Measurements from ENCODE around the gene ZNF579. TPM values are rescaled to one million over a fixed set of nuclear protein-coding genes. Genes with fewer than 3 reads are reported as not detected.

ZNF579 gene
- total RNA-seq, 2 experiments from 2014 or later, result 6.1 to 6.5 TPM

GRCh38 chr19:55606471-55606787, 25.8 kb upstream of the ZNF579 start:
- H3K9me3 Mint-ChIP-seq, result no peaks in the 10 kb centered on the region
- no peaks in the 10 kb centered on the region for H3K27me3 Mint-ChIP-seq (ENCODE audit: low read depth)
- no peak for DNase-seq
- CTCF ChIA-PET, result interaction anchor here (0.5 to 3.0 kb wide), 17 partner anchors 11 to 186 kb away, joined by 3 to 41 read pairs (median 5); partner anchors contain the start of genes NAT14, ZNF579 and ZNF784
- intact Hi-C loops (cut with micrococcal nuclease), result loop anchor here (1.0 to 10.0 kb wide), 5 partner anchors 36 to 462 kb away; partner anchors contain the start of genes ISOC2, TNNT1, U2AF2 and ZNF580
- H3K4me1 Mint-ChIP-seq (ENCODE audit: low read depth), result peaks cover 58% of the 10 kb centered on the region
- H3K4me3 Mint-ChIP-seq, result peak overlapping the region; percentile 89
- H3K36me3 Mint-ChIP-seq (ENCODE audit: low read depth), result peaks cover 21% of the 10 kb centered on the region
- peak overlapping the region; percentile 93 for H3K27ac Mint-ChIP-seq

DNA sequence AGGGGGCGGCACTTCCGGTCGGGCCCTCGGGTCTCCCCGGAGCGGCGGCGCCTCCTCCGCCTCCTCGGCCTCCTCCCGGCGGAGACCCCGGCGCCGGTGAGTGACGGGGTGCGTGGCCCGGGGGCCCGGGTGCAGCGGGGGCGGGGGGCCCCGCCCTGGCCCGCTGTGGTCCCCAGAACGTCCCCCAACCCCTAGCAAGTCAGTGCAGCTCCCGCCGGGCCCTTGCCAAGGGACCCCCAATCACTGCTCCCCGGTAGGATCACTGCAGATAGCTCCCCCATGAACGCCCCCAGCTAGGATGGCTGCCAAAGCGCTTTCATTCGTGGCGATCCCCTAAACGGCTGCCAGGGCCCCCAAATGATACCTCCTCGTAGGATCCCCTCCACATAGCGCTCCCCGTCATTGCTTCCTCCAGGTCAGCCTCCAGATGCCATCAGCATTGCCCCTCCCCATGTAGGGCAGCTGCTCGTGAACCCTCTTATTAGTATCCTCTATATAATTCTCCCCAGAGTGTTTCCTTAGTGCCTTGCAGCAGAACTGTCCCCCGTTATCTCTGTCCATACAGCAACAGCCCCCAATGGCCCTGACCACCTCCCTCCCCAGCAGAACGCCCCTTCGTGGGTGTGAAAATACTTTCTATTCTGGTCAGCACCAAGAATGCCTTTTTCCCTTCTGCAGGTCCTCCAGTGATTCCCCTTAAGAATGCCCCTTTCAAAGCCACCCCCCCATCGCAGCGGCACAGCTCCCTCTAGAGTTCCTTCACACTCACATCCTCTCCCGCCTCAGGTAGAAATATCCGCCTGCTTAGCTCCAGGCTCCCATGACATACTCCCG, 25.2 kb upstream of the ZNF579 start, which contains the start of gene ZNF865:
TSS of gene ZNF865 (plus strand) at position 11 of the 834 bp plus-strand sequence. CDS start 7,972 bp downstream, outside the sequence.
- CTCF ChIA-PET, result interaction anchor here (0.5 to 3.0 kb wide), 18 partner anchors 12 to 187 kb away, joined by 3 to 41 read pairs (median 4); partner anchors contain the start of genes NAT14, ZNF579 and ZNF784
- intact Hi-C loops (cut with micrococcal nuclease), result loop anchor here (1.0 to 10.0 kb wide), 9 partner anchors 18 to 489 kb away; partner anchors contain the start of genes ISOC2, PPP1R12C, TNNT1 and U2AF2
- H3K4me3 Mint-ChIP-seq, result peak within 1 kb of the TSS; percentile 89
- no peaks in the 10 kb centered on the region for H3K9me3 Mint-ChIP-seq
- peaks cover 58% of the 10 kb centered on the region for H3K4me1 Mint-ChIP-seq (ENCODE audit: low read depth)
- peaks cover 21% of the 10 kb centered on the region for H3K36me3 Mint-ChIP-seq (ENCODE audit: low read depth)
- H3K27ac Mint-ChIP-seq, result peak within 1 kb of the TSS; percentile 96
- H3K27me3 Mint-ChIP-seq (ENCODE audit: low read depth), result no peaks in the 10 kb centered on the region
- DNase-seq, result peak; percentile 89

GRCh38 chr19:55605207-55605636, 24.6 kb upstream of the ZNF579 start:
- intact Hi-C loops (cut with micrococcal nuclease), result loop anchor here (1.0 to 10.0 kb wide), 6 partner anchors 19 to 488 kb away; partner anchors contain the start of genes PPP1R12C, TNNT1, ZNF580 and ZNF581
- Mint-ChIP-seq H3K27ac (peak overlapping the region; percentile 96), H3K27me3 (ENCODE audit: low read depth) (no peaks in the 10 kb centered on the region), H3K4me1 (ENCODE audit: low read depth) (peaks cover 52% of the 10 kb centered on the region), H3K36me3 (ENCODE audit: low read depth) (peaks cover 21% of the 10 kb centered on the region), H3K4me3 (peak overlapping the region; percentile 86), H3K9me3 (no peaks in the 10 kb centered on the region)
- CTCF ChIA-PET, result interaction anchor here (0.7 to 3.0 kb wide), 11 partner anchors 14 to 137 kb away, joined by 3 to 41 read pairs (median 6); partner anchors contain the start of genes NAT14, ZNF579 and ZNF784
- DNase-seq, result peak; percentile 100

- Mint-ChIP-seq H3K4me3 (peak overlapping the region; percentile 86), H3K27me3 (ENCODE audit: low read depth) (no peaks in the 10 kb centered on the region), H3K27ac (peak overlapping the region; percentile 96), H3K36me3 (ENCODE audit: low read depth) (peaks cover 17% of the 10 kb centered on the region), H3K4me1 (ENCODE audit: low read depth) (peaks cover 49% of the 10 kb centered on the region), H3K9me3 (peaks cover 2% of the 10 kb centered on the region)
- DNase-seq, result no peak
- intact Hi-C loops (cut with micrococcal nuclease), result loop anchor here (2.0 to 10.0 kb wide), 2 partner anchors 459 to 487 kb away; partner anchors contain the start of genes PPP1R12C and TNNT1
- CTCF ChIA-PET, result interaction anchor here (0.7 kb wide), 2 partner anchors 20 to 35 kb away, joined by 3 to 5 read pairs; no protein-coding TSS in a partner anchor
Measured at GRCh38 chr19:55603581-55604292, 23.1 kb upstream of the ZNF579 start.

- H3K27ac Mint-ChIP-seq, result peak overlapping the region; percentile 68
- H3K36me3 Mint-ChIP-seq (ENCODE audit: low read depth), result peaks cover 19% of the 10 kb centered on the region
- CTCF ChIA-PET, result no interaction called here
- intact Hi-C loops (cut with micrococcal nuclease), result loop anchor here (10.0 kb wide), 1 partner anchor 458 kb away; the partner anchor contains the start of gene TNNT1
- no peak for DNase-seq
- H3K4me3 Mint-ChIP-seq, result peak overlapping the region; percentile 86
- H3K4me1 Mint-ChIP-seq (ENCODE audit: low read depth), result peaks cover 49% of the 10 kb centered on the region
- H3K9me3 Mint-ChIP-seq, result peaks cover 2% of the 10 kb centered on the region
- no peaks in the 10 kb centered on the region for H3K27me3 Mint-ChIP-seq (ENCODE audit: low read depth)
Measured at GRCh38 chr19:55603115-55603514, 22.5 kb upstream of the ZNF579 start.

GRCh38 chr19:55602104-55603001, 21.7 kb upstream of the ZNF579 start:
- Mint-ChIP-seq H3K27ac (peak overlapping the region; percentile 79), H3K4me1 (ENCODE audit: low read depth) (peaks cover 43% of the 10 kb centered on the region)

GRCh38 chr19:55601084-55601483, 20.4 kb upstream of the ZNF579 start:
- Mint-ChIP-seq H3K4me3 (peak overlapping the region; percentile 82), H3K9me3 (peaks cover 2% of the 10 kb centered on the region), H3K36me3 (ENCODE audit: low read depth) (peaks cover 21% of the 10 kb centered on the region), H3K27me3 (ENCODE audit: low read depth) (no peaks in the 10 kb centered on the region), H3K27ac (peak overlapping the region; percentile 79), H3K4me1 (ENCODE audit: low read depth) (peaks cover 34% of the 10 kb centered on the region)
- intact Hi-C loops (cut with micrococcal nuclease), result loop anchor here (10.0 kb wide), 1 partner anchor 456 kb away; the partner anchor contains the start of gene TNNT1
- no peak for DNase-seq
- CTCF ChIA-PET, result interaction anchor here (0.5 to 3.7 kb wide), 2 partner anchors 32 to 792 kb away, joined by 4 to 11 read pairs; partner anchors contain the start of gene ZNF582

More at GRCh38 chr19:55602104-55603001, 21.7 kb upstream of the ZNF579 start:
- CTCF ChIA-PET, result interaction anchor here (3.7 kb wide), 1 partner anchor 31 kb away, joined by 11 read pairs; no protein-coding TSS in a partner anchor
- no peaks in the 10 kb centered on the region for H3K27me3 Mint-ChIP-seq (ENCODE audit: low read depth)
- intact Hi-C loops (cut with micrococcal nuclease), result loop anchor here (10.0 kb wide), 1 partner anchor 458 kb away; the partner anchor contains the start of gene TNNT1
- H3K36me3 Mint-ChIP-seq (ENCODE audit: low read depth), result peaks cover 16% of the 10 kb centered on the region
- peak overlapping the region; percentile 82 for H3K4me3 Mint-ChIP-seq
- no peak for DNase-seq
- peaks cover 2% of the 10 kb centered on the region for H3K9me3 Mint-ChIP-seq

GRCh38 chr19:55600662-55601028, 20.0 kb upstream of the ZNF579 start:
- peak overlapping the region; percentile 79 for H3K27ac Mint-ChIP-seq
- peaks cover 23% of the 10 kb centered on the region for H3K36me3 Mint-ChIP-seq (ENCODE audit: low read depth)
- CTCF ChIA-PET, result interaction anchor here (0.5 to 3.7 kb wide), 2 partner anchors 32 to 793 kb away, joined by 4 to 11 read pairs; partner anchors contain the start of gene ZNF582
- peaks cover 2% of the 10 kb centered on the region for H3K9me3 Mint-ChIP-seq
- no peaks in the 10 kb centered on the region for H3K27me3 Mint-ChIP-seq (ENCODE audit: low read depth)
- peak overlapping the region; percentile 82 for H3K4me3 Mint-ChIP-seq
- peaks cover 33% of the 10 kb centered on the region for H3K4me1 Mint-ChIP-seq (ENCODE audit: low read depth)
- DNase-seq, result no peak
- intact Hi-C loops (cut with micrococcal nuclease), result loop anchor here (10.0 kb wide), 1 partner anchor 456 kb away; the partner anchor contains the start of gene TNNT1

- CTCF ChIA-PET, result interaction anchor here (0.5 to 3.7 kb wide), 5 partner anchors 24 to 793 kb away, joined by 3 to 11 read pairs (median 4); partner anchors contain the start of genes ZNF582 and ZNF784
- DNase-seq, result peak; percentile 86
Measured at GRCh38 chr19:55599842-55600661, 19.4 kb upstream of the ZNF579 start, which contains the start of gene ZNF524. Gene ZNF524 (plus strand): TSS chr19:55600288. CDS start chr19:55602113, 1,825 bp downstream.

DNA sequence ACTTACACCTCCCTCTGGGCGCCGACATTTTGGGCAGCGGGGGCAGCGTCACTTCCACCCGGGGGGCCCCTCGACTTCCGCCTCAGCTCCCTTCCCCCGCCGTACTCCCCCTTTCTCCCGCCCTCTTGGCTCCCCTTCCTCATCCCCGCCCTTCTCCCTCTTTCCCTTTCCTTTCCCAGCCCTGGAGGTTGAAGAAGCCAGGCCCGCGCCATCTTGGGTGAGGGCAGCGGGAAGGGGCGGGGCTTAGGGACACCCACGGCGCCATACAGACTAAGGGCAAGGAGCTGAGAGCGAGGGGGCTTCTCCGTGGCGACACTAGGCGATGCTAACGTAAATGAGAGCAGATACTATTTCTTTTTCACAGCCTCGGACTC, 18.8 kb upstream of the ZNF579 start, which contains the start of gene FIZ1:
TSS of gene FIZ1 (minus strand) at position 50 of the 374 bp plus-strand sequence. CDS start 1,652 bp downstream, outside the sequence.
- peaks cover 29% of the 10 kb centered on the region for H3K4me1 Mint-ChIP-seq (ENCODE audit: low read depth)
- peak; percentile 98 for DNase-seq
- peak within 1 kb of the TSS; percentile 99 for H3K27ac Mint-ChIP-seq
- intact Hi-C loops (cut with micrococcal nuclease), result loop anchor here (1.0 to 2.0 kb wide), 10 partner anchors 12 to 1135 kb away; partner anchors contain the start of genes KMT5C, PPP6R1, RPL28 and ZNF444
- no peaks in the 10 kb centered on the region for H3K27me3 Mint-ChIP-seq (ENCODE audit: low read depth)
- H3K4me3 Mint-ChIP-seq, result peak within 1 kb of the TSS; percentile 88
- H3K9me3 Mint-ChIP-seq, result peaks cover 2% of the 10 kb centered on the region
- peaks cover 34% of the 10 kb centered on the region for H3K36me3 Mint-ChIP-seq (ENCODE audit: low read depth)
- CTCF ChIA-PET, result interaction anchor here (0.6 to 3.7 kb wide), 6 partner anchors 12 to 97 kb away, joined by 3 to 11 read pairs (median 4); partner anchors contain the start of gene ZNF784

More at GRCh38 chr19:55599842-55600661, 19.4 kb upstream of the ZNF579 start, which contains the start of gene ZNF524:
- peaks cover 33% of the 10 kb centered on the region for H3K4me1 Mint-ChIP-seq (ENCODE audit: low read depth)
- H3K4me3 Mint-ChIP-seq, result peak within 1 kb of the TSS; percentile 88
- intact Hi-C loops (cut with micrococcal nuclease), result loop anchor here (1.0 to 10.0 kb wide), 11 partner anchors 13 to 1136 kb away; partner anchors contain the start of genes KMT5C, PPP6R1, RPL28 and TNNT1
- peaks cover 2% of the 10 kb centered on the region for H3K9me3 Mint-ChIP-seq
- peaks cover 29% of the 10 kb centered on the region for H3K36me3 Mint-ChIP-seq (ENCODE audit: low read depth)
- H3K27ac Mint-ChIP-seq, result peak within 1 kb of the TSS; percentile 99
- H3K27me3 Mint-ChIP-seq (ENCODE audit: low read depth), result no peaks in the 10 kb centered on the region

Data from activated naive CD4-positive, alpha-beta T cell treated with anti-CD3 and anti-CD28 coated beads for 36 hours (primary cell).